Hematopoietic multipotent progenitor cell treated with erythropoietin and hydrocortisone succinate and interleukin-3 and kit ligand, for 15 days (in vitro differentiated cells): Measurements from ENCODE around the gene BABAM2.
"Not testable (repeated sequence)": the region's sequence is repeated elsewhere in the genome, so short reads cannot be mapped to it uniquely, and the experiment has no call there.

ENCODE experiments used
- DNase-seq: peaks from one replicate; pipeline ENCODE4 v3.0.0-alpha.2; 2015; ENCODE audit warnings: low spot score

BABAM2 gene

DNA sequence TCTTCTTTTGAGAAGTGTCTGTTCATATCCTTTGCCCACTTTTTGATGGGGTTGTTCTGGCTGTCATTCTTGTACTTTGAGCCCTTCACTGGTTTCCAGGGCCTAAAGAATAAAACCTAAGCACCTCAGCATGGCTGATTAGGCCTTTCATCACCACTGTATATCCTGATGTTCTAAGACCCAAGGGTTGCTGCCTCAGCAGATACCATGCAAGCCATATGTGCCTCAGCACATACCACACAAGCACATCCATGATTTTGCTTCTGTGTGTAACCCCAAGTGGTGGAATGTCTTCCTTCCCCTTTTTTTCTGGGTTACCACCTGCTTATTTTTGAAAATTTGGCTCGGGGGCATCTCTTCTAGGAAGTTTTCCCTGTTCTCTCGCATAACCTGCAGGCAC lies 11.7 kb upstream of the BABAM2 start:
- no peak for DNase-seq

DNA sequence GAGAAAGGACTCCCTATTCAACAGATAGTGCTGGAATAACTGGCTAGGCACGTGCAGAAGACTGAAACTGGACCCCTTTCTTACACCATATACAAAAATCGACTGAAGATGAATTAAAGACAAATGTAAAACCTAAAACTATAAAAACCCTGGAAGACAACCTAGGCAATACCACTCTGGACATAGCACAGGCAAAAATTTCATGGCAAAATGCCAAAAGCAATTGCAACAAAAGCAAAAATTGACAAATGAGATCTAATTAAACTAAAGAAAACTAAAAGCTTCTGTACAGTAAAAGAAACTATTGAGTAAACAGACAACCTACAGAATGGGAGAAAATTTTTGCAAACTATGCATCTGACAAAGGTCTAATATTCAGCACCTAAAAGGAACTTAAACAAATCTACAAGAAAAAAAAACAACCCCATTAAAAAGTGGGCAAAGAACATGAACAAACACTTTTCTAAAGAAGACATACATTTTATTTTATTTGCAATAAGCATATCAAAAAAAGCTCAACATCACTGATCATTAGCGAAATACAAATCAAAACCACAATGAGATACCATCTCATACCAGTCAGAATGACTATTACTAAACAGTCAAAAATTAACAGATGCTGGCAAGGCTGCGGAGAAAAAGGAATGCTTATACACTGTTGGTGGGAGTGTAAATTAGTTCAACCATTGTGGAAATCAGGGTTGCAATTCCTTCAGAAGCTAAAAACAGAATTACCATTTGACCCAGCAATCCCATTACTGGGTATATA lies 8.5 kb upstream of the BABAM2 start:
- not testable (repeated sequence) for DNase-seq

DNA sequence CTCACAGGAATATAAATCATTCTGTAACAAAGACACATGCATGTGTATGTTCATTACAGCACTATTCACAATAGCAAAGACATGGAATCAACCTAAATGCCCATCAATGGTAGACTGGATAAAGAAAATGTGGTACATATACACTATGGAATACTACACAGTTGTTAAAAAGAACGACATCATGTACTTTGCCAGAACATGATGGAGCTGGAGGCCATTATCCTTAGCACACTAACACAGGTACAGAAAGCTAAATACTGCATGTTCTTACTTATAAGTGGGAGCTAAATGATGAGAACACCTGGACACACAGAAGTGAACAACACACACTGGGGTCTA lies 8.0 kb upstream of the BABAM2 start:
- DNase-seq, result not testable (repeated sequence)

DNA sequence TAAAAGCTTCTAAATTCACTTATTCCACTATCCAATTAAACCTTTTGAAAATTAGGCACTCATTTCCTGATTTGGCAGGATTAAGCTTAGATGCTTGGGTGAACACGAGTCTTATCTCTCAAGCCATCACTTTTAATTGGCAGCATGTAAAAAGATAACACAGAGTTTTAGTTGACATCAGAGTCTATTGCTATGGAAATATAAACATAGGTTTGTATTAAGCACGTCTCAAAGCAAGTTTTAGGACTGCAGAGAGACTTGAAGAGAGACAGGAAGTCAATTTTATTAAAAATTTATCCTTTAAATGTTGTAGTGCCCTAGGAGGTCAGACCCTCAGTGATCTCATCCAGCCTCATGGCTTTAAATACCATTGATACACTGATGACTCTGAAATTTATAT lies 5.9 kb upstream of the BABAM2 start:
- DNase-seq, result no peak

DNA sequence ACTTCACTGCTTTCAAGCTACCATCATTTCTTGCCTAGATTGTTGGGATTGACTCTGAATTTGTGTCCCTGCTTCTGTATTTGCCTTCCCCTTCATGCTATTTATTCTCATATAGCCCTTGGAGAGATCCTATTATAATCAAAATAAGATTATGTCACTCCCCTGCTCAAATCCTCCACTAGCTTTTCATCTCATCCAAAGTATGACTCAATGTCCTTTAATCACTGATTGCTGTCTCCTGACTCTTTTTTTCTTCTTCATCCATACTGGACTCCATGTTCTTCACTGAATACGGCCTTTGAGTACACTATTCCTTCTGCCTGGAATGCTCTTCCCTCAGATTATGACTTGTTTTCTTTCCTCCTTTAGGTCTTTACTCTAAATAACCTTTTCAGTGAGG lies 5.3 kb upstream of the BABAM2 start:
- no peak for DNase-seq

DNA sequence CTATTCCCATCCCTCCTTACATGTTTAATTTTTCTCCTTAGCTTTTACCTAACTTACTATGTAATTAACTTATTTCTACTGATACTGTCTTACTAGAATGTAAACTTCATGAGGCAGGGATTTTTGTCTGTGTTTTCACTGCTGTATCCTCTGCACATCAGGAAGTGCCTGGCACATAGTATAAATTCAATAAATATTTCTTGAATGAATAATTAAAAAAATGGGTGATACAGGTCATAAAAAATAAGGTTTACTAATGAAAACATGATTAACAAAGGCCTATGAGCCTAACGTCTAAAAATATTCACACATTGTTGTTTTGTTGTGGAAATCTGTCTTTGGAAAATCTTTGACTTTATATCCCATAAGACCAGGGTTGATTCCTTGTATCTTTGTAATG lies 4.9 kb upstream of the BABAM2 start:
- DNase-seq, result no peak

DNA sequence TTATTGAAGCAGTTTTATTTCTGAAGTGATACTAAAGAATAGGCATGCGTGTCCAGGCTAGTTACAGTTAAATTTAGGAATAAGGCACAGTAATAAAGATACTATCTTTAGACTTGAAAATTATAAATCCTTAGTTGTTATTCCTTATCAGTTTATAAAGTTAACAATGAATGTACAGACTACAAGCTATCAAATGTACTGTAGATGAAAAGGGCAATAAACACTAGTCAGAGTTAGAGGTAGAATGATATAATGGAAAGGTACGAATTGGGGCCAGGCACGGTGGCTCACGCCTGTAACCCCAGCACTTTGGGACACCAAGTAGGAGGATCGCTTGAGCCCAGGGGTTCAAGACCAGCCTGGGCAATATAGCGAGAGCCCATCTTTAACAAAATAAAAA lies 4.2 kb upstream of the BABAM2 start:
- no peak for DNase-seq

DNA sequence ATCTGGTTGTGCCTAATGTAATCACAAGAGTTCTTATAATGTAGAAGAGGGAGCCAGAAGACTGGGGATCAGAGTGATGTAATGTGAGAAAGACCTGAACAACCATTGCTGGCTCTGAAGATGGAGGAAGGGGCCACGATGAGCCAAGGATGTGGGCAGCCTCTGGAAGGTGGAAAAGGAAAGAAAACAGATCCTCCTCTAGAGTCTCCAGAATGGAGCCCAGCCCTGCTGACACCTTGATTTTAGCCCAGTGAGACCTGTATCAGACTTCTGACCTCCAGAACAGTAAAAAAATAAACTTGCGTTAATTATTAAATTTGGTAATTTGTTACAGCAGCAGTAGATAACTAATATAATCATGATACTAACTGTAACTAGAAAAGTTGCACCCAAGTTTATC lies 3.4 kb upstream of the BABAM2 start:
- no peak for DNase-seq

DNA sequence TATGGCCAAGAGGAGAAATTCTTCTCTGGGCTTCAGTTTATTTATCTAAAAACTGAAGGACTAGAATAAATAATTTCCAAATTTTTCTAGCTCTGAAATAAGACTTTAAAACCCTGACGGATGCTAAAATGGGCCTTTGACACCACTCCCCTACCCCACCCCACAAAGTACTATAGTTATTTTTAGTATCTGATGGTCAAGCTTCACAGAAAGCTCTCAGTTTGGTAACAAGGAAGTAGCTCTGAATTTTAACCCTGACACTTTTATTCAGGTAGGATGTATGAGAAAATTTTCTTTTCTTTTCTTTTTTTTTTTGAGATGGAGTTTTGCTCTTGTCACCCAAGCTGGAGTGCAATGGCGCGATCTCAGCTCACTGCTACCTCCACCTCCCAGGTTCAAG lies 2.7 kb upstream of the BABAM2 start:
- no peak for DNase-seq

DNA sequence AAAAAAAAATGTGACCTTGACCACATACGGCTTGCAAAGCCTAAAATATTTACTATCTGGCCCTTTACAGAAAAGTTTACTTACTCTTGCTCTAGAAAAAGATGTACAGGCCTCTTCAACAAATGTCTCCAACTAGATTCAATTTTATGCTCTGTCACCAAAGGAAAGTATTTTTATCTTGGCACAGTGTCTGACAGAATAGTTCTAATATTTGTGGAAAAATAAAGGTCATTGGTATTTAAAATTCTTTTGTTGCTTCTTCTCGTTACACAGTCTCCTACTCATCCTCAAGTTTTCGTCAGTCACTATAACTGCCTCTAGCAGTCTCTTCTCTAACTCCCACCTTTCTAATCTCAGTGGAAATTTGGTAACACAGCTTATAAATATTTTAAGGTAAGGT lies 1.7 kb upstream of the BABAM2 start:
- DNase-seq, result no peak

DNA sequence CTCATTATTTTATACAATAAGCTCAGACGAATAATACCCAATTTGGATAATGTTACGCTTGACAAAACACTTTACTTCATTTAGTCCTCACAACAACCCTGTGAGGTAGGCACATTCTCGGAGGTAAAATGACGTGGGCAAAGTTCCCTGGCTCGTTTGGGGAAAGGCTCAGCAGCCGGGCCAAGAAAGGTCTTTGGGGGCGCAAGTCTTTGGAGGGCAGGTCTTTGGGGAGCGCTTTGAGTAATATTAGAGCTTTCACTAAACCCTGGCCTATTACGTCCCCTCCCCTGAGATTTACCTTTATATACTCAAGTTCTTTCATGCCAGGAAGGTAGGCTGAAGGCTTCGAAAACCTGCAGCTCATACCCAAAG lies 769 bp upstream of the BABAM2 start:
- no peak for DNase-seq

DNA sequence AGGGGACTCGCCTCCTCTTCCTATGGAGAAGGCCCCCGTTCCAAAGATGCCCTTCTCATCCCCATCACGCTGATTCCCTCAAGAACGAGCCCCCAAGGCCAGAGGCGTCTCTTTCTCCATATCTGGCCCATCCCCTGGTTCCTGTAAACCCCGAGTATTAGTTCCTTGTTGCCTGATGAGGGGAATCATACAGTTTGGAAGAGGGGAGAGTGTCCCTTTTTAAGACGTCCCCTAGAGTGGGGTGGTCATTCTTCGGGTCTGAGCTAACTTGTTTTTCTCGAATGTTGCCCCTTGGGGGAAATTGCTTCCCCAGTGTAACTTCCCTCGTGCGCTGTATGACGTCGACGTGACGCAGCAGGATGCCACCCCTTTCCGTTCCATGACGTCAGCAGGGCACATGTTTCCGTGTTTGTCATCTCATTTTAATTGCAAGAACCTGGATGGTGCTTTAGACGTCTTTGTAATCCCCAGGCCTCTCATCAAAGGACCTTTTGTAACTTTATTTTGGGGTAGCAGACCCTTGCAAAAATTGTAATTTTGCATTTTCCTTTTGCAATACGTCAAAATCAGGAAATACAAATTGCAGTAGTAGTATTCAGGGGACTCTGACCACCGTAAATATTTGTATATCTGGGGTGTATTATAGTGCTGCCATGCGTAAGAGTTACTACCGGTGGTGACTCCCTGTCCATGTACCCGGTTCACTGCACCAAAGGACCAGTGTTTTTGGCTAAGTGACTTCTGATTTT lies 569 bp downstream of the BABAM2 start:
- peak; percentile 77 for DNase-seq

DNA sequence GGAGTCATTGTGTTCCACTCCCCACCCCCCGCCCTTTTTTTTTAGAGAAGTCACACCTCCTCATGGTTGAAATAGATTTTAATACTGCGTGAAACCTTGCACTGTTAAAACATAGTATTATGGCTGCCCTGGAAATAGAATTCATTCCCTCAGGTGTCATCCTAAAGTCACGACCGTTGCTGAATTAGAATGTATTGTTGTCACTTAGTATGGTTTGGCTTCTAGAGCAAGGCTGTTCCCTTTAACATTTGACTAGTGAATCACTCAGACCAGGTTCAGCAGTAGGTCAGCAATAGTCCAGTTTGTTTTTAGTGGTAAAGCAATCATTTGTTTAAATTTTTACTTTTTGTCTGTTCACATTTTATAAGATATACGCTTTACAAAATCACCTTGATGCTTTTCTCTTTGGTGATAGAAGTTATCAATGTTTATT lies 1.2 kb downstream of the BABAM2 start:
- DNase-seq, result no peak

DNA sequence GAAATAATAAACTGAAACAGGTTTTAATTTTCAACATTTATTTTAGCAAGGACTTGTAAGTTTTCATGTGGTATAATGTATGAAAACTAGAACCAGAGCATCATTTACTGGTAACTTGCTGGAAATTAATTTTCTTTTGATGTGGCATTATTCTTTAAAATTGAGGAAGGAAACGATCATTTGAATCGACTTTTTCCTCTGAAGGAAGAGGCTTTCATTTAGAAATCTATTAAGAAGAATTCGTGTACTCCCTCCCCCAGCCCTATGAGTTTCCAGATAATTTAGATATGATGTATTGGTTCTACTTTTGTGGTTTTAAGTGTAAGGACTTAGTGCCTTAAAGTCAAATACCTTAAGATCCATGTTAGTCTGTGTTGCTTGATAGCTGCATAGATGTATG lies 2.5 kb downstream of the BABAM2 start:
- no peak for DNase-seq

DNA sequence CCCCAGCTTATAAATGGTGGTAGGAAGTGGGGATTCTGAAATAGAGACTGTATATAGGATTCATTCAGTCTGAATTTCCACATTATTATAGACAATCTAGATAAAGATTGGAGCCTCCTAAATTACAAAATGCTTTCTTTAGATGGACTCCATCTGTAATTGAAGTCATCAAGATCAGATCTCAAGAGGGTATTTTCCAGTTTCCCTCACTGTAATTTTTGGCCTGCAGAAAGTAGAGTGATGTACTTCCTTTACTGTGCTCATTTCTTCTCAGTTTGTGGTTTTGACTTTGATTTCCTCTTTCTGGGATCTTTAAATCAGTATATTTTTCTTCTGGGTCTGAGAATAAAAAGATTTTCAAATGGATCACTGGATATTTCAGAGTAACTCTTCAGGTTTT lies 7.2 kb downstream of the BABAM2 start:
- no peak for DNase-seq

DNA sequence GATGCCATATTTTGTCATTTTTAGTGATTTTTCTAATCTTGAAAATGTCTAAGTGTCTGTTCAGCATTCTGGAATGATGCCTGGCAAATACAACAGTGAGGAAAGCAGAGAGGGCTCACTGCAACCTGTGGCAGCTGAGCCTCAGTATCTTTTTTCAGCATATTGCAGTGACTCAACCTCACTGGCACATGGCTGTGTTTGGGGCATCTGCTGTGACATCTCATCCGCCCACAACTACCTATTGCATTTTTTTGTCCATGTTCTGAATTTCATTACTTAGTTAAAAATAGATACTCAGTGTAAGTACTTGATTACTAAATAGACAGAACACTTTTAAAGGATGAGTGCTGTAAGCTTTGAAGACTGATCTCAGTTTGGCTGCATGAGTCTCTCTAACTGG lies 10.7 kb downstream of the BABAM2 start:
- DNase-seq, result peak; percentile 37

DNA sequence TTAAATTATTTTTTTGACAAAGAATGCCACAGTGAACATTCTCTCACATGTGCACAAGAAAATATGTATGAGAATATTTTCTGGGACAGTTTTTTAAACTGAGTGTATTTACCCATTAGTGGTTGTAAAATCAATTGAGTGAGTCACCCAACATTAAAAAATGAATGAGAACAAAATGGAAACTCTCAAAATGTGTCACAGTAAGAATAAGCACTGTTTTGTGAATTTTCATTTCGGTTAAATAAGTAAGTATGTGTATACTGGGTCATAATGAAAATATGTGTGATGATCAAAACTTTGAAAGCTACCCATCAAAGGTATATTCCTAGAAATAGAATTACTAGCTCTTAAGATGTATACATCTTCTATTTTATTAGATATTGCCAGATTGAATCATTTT lies 11.6 kb downstream of the BABAM2 start:
- DNase-seq, result no peak

DNA sequence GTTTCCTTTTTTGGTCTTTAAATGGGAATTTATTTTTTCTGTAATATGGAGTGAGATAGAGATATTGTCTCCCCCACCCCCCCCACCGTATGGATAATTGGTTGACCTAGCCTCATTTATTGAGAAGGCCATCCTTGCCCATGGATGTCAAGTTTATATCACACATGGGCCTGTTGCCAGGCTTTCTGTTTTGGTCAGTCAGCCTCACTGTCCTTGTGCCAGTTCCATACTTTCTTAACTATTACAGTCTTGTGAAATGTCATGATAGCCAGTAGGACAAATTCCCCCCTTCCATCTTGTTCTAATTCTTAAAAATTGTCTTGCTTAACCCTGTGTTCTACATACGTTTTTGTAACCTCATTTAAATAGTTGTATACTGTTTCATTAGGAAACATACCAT lies 12.5 kb downstream of the BABAM2 start:
- DNase-seq, result no peak

DNA sequence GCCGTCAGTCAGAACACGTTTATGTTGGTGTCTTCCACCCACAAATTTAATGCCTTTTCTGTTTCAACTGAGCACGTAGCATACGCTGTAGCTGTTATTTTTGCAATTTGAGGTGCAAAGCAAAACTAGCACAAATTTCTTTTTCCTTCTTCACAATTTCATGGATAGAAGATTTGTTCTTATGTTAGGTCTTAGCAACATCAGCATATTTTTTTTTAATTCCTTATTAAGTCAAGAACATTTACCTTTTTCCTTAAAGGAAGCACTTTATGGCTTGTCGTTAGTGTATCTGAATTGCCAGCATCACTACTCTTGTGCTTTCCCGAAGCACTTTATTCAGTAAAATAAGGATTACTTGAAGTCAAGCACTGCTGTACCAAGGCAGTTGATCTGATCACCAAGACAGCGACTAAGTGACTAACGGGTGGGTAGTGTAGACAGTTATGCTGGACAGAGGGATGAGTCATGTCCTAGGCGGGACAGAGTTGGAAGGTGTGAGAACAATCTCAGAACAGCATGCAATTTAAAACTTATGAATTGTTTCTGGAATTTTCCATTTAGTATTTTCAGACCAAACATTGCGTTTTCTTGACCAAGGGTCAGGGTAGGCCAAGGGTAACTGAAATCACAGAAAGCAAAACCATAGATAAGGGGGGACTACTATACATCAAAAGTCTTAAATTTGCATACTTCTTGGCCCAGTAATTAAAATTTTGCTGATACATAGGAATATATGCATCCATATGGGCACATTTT lies 13.3 kb downstream of the BABAM2 start:
- peak; percentile 24 for DNase-seq

DNA sequence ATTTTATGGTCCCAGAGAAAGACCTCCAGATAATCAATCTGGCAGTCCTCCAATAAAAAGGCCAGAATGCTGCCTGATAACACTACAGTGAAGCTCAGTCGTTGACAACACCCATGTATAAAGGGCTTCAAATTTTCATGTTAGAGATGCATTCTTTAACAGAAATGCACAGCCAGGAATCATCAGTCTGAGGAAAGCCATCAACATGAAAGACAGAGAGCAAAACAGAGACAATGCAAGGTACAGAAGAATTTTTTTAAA lies 13.8 kb downstream of the BABAM2 start:
- peak; percentile 42 for DNase-seq

DNA sequence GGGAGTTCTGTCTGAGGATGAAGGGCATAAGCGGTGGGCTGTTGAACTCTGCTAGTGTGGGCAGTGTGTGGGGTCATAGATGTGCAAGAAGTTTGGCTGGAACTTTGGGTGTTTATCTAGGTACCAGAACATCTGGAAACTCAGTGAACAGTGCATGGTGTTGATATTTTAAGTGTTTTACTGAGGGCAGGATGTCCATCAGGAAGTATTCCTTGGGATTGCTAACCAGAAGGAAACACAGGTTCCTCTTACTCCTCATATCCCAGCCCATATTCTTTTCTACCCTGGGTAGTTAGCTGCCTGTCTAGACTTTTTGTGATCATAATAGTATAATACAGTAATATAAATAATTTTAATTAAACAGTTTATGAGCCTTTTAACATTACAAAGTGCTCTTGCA lies 15.5 kb downstream of the BABAM2 start:
- DNase-seq, result no peak

DNA sequence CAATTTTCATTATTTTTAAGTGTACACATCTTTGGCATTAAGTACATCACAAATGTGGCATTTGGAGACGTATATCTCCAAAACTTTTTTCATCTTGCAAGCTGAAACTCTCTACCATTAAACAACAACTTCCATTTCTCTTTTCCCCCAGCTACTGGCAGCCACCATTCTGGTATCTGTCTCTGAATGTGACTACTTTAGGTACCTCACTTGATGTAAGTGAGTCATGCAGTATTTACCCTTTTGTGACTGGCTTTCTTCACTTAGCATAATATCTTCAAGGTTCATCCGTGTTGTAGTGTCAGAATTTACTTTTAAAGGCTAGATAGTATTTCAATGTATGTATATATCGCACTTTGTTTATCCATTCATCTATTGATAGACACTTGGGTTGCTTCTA lies 17.0 kb downstream of the BABAM2 start:
- no peak for DNase-seq

DNA sequence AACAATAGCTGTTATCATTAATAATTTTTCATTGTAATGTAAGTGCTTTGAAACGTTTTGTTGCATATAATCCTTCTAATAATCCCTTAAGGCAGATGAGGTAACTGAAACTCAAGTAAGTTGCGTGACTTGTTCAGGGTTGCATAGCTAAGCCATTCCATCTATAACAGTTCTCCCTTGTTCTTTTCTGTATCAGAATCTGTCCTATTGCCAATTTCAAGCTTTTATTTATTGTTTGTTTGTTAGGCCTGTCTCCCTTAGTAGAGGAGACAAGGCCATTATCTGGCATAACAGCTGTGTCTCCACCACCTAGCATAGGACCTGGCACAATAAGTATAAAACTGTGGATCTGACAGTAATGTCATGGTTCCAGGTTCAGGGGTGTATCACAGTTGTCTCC lies 19.4 kb downstream of the BABAM2 start:
- DNase-seq, result no peak
